Activated naive CD8-positive, alpha-beta T cell (primary cell): ENCODE results near the gene SCNN1G.
"Not testable (repeated sequence)": the region's sequence is repeated elsewhere in the genome, so short reads cannot be mapped to it uniquely, and the experiment has no call there.

Source experiments
- H3K27ac Mint-ChIP-seq: one replicate; pipeline ENCODE4 v1.8.0; 2021; ENCODE audit warnings: mixed read lengths
- H3K27me3 Mint-ChIP-seq: one replicate; pipeline ENCODE4 v1.8.0; 2021; ENCODE audit warnings: mixed read lengths
- H3K36me3 Mint-ChIP-seq: one replicate; pipeline ENCODE4 v1.8.0; 2021; ENCODE audit warnings: mixed read lengths
- H3K4me1 Mint-ChIP-seq: one replicate; pipeline ENCODE4 v1.8.0; 2021; ENCODE audit warnings: low read depth, mixed read lengths
- H3K4me3 Mint-ChIP-seq: one replicate; pipeline ENCODE4 v1.8.0; 2021; ENCODE audit warnings: mild to moderate bottlenecking, mixed read lengths
- H3K9me3 Mint-ChIP-seq: one replicate; pipeline ENCODE4 v1.8.0; 2021; ENCODE audit warnings: low read depth, mixed read lengths

Gene SCNN1G

DNA sequence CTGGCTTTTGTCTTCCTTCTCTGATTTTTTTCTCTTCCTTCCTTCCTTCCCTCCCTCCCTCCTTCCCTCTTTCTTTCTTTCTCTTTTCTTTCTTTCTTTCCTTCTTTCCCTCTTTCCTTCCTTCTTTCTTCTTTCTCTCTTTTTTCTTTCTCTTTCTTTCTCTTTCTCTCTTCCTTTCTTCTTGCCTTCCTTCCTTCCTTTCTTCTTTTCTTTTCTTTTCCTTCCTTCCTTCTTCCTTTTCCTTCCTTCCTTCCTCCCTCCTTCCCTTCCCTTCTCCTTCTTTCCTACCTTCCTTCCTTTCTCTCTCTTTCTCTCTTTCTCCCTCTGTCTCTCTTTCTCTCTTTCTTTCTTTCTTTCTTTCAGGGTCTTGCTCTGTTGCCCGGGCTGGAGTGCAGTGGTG is 54.4 kb downstream of the SCNN1G start:
- Mint-ChIP-seq H3K27ac (no peak overlapping the region), H3K36me3 (no peaks in the 10 kb centered on the region), H3K9me3 (no peaks in the 10 kb centered on the region), H3K27me3 (peaks cover 11% of the 10 kb centered on the region), H3K4me1 (no peaks in the 10 kb centered on the region), H3K4me3 (no peak overlapping the region)

DNA sequence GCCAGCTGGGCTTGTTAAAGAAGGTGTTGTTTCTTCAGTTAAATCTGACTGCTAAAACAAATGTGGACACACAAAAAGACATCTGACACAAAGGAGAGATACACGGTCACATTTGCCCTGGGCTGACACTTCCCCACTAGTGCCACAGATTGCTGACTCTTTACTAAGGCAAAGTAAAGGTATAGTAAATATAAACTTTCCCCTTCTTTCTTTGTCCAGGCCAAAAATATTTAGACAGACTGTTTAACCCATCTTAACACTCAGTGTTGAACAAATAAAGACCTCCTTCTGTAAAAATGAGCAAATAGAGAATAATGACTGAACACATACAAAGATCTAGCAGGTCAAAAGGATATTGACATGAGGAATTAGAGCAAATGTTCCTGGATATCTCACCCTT is 58.4 kb downstream of the SCNN1G start:
- H3K27me3 Mint-ChIP-seq = peaks cover 6% of the 10 kb centered on the region
- H3K4me1 Mint-ChIP-seq = no peaks in the 10 kb centered on the region
- no peak overlapping the region for H3K27ac Mint-ChIP-seq
- H3K9me3 Mint-ChIP-seq = no peaks in the 10 kb centered on the region
- no peaks in the 10 kb centered on the region for H3K36me3 Mint-ChIP-seq
- H3K4me3 Mint-ChIP-seq = no peak overlapping the region

- Mint-ChIP-seq H3K36me3 (no peaks in the 10 kb centered on the region), H3K9me3 (no peaks in the 10 kb centered on the region), H3K4me3 (no peak overlapping the region), H3K27me3 (no peaks in the 10 kb centered on the region), H3K27ac (no peak overlapping the region), H3K4me1 (no peaks in the 10 kb centered on the region)
These were observed 61.6 kb downstream of the SCNN1G start for GRCh38 chr16:23244122-23244521.

DNA sequence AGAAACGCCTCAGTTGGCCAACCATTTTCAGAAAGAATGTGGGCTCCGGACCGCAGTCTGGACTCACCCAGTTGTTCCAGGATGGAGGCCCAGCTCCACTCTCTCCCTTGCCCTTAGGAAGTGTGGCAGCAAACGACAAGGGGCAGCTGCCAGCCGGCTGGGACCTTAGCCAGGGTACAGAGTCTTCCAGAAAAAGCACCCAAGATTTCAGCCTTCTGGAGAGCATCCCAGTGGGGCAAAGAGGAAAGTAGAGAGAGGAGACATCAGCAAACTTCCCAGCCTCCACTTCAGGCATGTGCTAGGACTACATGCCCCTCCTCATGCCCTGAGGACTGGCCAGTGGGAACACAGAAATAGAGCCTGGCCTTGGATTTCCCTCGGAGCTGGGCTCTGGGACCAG is 62.7 kb downstream of the SCNN1G start:
- H3K27me3 Mint-ChIP-seq = peaks cover 2% of the 10 kb centered on the region
- H3K9me3 Mint-ChIP-seq = peaks cover 6% of the 10 kb centered on the region
- no peaks in the 10 kb centered on the region for H3K36me3 Mint-ChIP-seq
- H3K4me3 Mint-ChIP-seq = no peak overlapping the region
- no peak overlapping the region for H3K27ac Mint-ChIP-seq
- H3K4me1 Mint-ChIP-seq = no peaks in the 10 kb centered on the region

DNA sequence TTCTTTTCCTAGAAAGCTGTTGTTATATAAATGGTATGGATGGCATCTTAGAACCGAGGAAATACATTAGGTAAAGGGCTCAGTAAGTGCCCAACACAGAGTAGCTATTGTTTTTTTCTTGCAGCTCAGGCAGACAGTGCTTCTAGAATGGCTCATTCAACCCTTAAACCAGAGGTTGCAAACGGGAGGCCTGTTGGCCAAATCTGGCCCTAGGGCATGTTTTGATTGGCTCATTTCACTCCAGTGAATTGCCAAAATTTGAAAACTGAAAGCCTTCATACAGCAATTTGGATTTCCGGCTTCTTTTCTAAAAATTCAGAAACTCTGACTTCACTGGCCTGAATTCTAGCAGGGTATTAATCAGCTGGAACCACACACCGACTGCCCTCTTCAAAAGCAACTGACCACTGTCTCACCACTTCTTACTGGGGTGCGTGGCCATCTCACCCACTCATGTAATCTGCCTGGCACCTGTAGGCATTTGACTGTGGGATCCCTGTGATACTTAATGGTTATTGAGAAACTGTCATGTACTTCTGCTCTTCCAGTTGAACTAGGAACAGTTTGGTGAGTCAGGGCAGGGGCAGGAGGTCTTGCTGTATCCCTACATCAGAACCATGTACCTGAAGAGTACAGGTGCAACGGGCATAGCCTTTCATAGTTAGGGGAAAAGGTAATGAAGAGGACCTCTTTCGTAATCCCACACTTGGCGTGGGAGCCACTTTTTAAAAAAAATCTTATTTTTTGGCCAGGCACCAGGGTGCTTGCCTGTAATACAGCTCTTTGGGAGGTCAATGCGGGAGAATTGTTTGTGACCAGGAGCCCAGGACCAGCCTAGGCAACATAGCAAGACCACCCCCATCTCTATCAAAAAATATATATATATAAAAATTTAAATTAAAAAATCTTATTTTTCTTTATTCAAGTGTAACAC is 66.0 kb downstream of the SCNN1G start:
- no peaks in the 10 kb centered on the region for H3K4me1 Mint-ChIP-seq
- H3K27ac Mint-ChIP-seq = no peak overlapping the region
- peaks cover 4% of the 10 kb centered on the region for H3K27me3 Mint-ChIP-seq
- H3K36me3 Mint-ChIP-seq = no peaks in the 10 kb centered on the region
- no peak overlapping the region for H3K4me3 Mint-ChIP-seq
- peaks cover 13% of the 10 kb centered on the region for H3K9me3 Mint-ChIP-seq

- peaks cover 5% of the 10 kb centered on the region for H3K27me3 Mint-ChIP-seq
- no peaks in the 10 kb centered on the region for H3K36me3 Mint-ChIP-seq
- no peak overlapping the region for H3K27ac Mint-ChIP-seq
- H3K4me3 Mint-ChIP-seq = no peak overlapping the region
- peaks cover 13% of the 10 kb centered on the region for H3K9me3 Mint-ChIP-seq
- no peaks in the 10 kb centered on the region for H3K4me1 Mint-ChIP-seq
These were observed 67.3 kb downstream of the SCNN1G start for GRCh38 chr16:23249830-23250229.

DNA sequence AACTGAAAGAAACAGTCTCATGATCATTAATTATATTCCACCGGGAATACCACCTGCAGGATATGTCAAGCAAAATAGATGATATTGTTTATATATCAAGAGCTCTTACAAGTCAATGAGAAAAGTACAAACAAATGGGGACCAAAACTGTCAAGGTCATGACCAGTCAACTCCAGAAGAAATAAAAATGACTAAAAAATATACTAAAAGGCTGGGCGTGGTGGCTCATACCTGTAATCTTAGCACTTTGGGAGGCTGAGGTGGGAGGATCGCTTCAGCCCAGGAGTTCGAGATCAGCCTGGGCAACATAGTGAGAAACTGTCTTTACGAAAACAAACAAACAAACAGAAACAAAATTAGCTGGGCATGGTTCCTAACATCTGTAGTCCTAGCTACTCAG is 69.8 kb downstream of the SCNN1G start:
- no peak overlapping the region for H3K27ac Mint-ChIP-seq
- H3K9me3 Mint-ChIP-seq = peaks cover 13% of the 10 kb centered on the region
- no peaks in the 10 kb centered on the region for H3K4me1 Mint-ChIP-seq
- no peaks in the 10 kb centered on the region for H3K36me3 Mint-ChIP-seq
- peaks cover 11% of the 10 kb centered on the region for H3K27me3 Mint-ChIP-seq
- no peak overlapping the region for H3K4me3 Mint-ChIP-seq

DNA sequence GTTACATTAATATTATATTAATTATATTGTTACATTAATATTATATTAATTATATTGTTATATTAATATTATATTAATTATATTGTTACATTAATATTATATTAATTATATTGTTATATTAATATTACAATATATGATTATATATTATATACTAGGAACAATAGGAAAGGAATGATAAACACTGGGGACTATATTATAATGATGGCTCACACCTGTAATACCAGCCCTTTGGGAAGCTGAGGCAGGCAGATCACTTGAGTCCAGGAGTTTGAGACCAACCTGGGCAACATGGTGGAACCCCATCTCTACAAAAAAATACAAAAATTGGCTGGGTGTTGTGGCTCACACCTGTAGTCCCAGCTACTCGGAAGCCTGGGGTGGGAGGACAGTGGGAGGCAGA is 71.1 kb downstream of the SCNN1G start:
- not testable (repeated sequence) for H3K4me3 Mint-ChIP-seq, H3K36me3 Mint-ChIP-seq, H3K4me1 Mint-ChIP-seq, H3K27ac Mint-ChIP-seq
- H3K27me3 Mint-ChIP-seq = peaks cover 17% of the 10 kb centered on the region
- peaks cover 13% of the 10 kb centered on the region for H3K9me3 Mint-ChIP-seq

GRCh38 chr16:23254338-23254737 is 71.8 kb downstream of the SCNN1G start:
- Mint-ChIP-seq H3K27me3 (peaks cover 17% of the 10 kb centered on the region), H3K27ac (no peak overlapping the region)

DNA sequence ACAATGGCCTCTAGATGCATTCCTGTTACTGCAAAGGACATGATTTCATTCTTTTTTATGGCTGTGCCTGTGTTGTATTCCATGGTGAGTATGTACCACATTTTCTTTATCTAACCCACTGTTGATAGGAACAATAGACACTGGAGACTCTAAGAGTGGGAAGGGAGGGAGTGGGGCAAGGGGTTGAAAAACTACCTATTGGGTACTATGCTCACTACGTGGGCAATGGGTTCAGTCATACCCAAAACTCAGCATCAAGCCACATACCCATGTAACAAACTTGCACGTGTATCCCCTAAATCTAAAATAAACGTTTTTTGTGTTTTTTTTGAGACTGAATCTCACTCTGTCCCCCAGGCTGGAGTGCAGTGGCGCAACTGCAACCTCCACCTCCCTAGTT is 72.5 kb downstream of the SCNN1G start:
- Mint-ChIP-seq H3K4me1 (no peaks in the 10 kb centered on the region), H3K36me3 (no peaks in the 10 kb centered on the region), H3K27me3 (peaks cover 15% of the 10 kb centered on the region), H3K27ac (no peak overlapping the region), H3K4me3 (no peak overlapping the region), H3K9me3 (peaks cover 7% of the 10 kb centered on the region)

More at GRCh38 chr16:23254338-23254737, 71.8 kb downstream of the SCNN1G start:
- Mint-ChIP-seq H3K36me3 (no peaks in the 10 kb centered on the region), H3K4me1 (no peaks in the 10 kb centered on the region), H3K9me3 (peaks cover 13% of the 10 kb centered on the region), H3K4me3 (no peak overlapping the region)

GRCh38 chr16:23256440-23256839 is 73.9 kb downstream of the SCNN1G start:
- H3K36me3 Mint-ChIP-seq = no peaks in the 10 kb centered on the region
- H3K27me3 Mint-ChIP-seq = peaks cover 15% of the 10 kb centered on the region
- no peaks in the 10 kb centered on the region for H3K4me1 Mint-ChIP-seq
- no peak overlapping the region for H3K27ac Mint-ChIP-seq
- H3K4me3 Mint-ChIP-seq = no peak overlapping the region
- H3K9me3 Mint-ChIP-seq = no peaks in the 10 kb centered on the region

DNA sequence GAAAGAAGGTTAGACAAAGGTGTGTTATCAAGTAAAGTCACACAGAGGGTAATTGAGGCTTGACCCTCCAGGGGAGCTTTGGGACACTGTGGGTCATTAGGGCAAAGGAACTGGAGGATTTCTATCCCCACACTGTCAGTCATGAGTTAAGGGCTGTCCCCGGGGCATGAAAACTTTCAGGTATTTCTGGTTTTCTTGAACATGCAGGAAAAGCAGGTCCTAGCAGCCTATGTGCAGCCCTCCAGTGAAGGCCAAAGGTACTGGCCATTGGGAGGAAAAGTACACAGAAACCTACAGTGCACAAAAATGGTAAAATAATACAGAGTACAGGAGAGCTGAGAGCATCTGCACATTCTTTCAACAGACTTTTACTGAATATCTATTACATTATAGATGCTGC is 75.1 kb downstream of the SCNN1G start:
- H3K4me1 Mint-ChIP-seq = no peaks in the 10 kb centered on the region
- H3K36me3 Mint-ChIP-seq = no peaks in the 10 kb centered on the region
- peaks cover 16% of the 10 kb centered on the region for H3K27me3 Mint-ChIP-seq
- no peak overlapping the region for H3K27ac Mint-ChIP-seq
- H3K4me3 Mint-ChIP-seq = no peak overlapping the region
- no peaks in the 10 kb centered on the region for H3K9me3 Mint-ChIP-seq

DNA sequence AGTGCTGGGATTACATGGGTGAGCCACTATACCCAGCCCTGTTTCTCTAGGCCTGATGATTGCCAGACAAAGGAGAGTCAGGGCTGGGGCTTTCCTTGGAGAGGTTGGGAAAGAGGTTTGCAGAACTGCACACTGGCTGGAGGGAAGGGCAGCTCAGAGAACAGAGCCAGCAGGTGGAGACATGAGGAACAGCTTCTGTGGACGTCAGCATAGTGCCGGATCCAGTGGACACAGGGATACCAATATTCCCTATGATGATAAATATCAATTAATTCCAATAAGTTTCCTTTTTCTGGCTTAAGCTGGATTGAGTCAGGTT is 76.3 kb downstream of the SCNN1G start:
- no peaks in the 10 kb centered on the region for H3K9me3 Mint-ChIP-seq
- H3K4me1 Mint-ChIP-seq = no peaks in the 10 kb centered on the region
- no peak overlapping the region for H3K27ac Mint-ChIP-seq
- peaks cover 16% of the 10 kb centered on the region for H3K27me3 Mint-ChIP-seq
- no peaks in the 10 kb centered on the region for H3K36me3 Mint-ChIP-seq
- H3K4me3 Mint-ChIP-seq = no peak overlapping the region
